ENCODE data around the gene XBP1. TPM values are rescaled to one million over a fixed set of nuclear protein-coding genes. Genes with fewer than 3 reads are reported as not detected.
"Not testable (repeated sequence)": the region's sequence is repeated elsewhere in the genome, so short reads cannot be mapped to it uniquely, and the experiment has no call there.

The XBP1 gene
- total and polyA plus RNA-seq, 2 donors from 2014 or later: 114 to 220 TPM

- no peak for TF ChIP-seq CTCF (IDR thresholded peaks at IDR 0.05; ENCODE audit: borderline replicate concordance, extremely low read depth, insufficient read depth)
- Histone ChIP-seq H3K4me1 (ENCODE audit: control insufficient read depth in 2 of 3, insufficient read depth in 2 of 3, low read depth in 1 of 3, low read length in 3 of 3) (peaks cover 0 to 3% (median 0%) of the 10 kb centered on the region in 3 donors), H3K27me3 (ENCODE audit: control insufficient read depth, insufficient read depth, low read length) (no peaks in the 10 kb centered on the region), H3K9me3 (ENCODE audit: control insufficient read depth in 2 of 3, insufficient read depth in 1 of 3, low read length in 3 of 3) (no peaks in the 10 kb centered on the region), H3K27ac (ENCODE audit: low read depth in 2 of 2, low read length in 2 of 2) (no peak overlapping the region), H3K9ac (ENCODE audit: low read length in 3 of 3) (no peak overlapping the region), H3K4me3 (ENCODE audit: low read length in 3 of 3) (no peak overlapping the region), H3K36me3 (ENCODE audit: control insufficient read depth in 2 of 3, insufficient read depth in 3 of 3, low read length in 3 of 3) (no peaks in the 10 kb centered on the region)
- no peak for DNase-seq
- intact Hi-C loops (cut with DNase I): no loop called here
- no peak for FAIRE-seq
These were observed 31.5 kb downstream of the XBP1 start for GRCh38 chr22:28768701-28769393.

- no peaks in the 10 kb centered on the region for H3K4me1 ChIP-seq (ENCODE audit: control insufficient read depth in 2 of 3, insufficient read depth in 2 of 3, low read depth in 1 of 3, low read length in 3 of 3)
- no peaks in the 10 kb centered on the region for H3K36me3 ChIP-seq (ENCODE audit: control insufficient read depth in 2 of 3, insufficient read depth in 3 of 3, low read length in 3 of 3)
- no peak for TF ChIP-seq CTCF (IDR thresholded peaks at IDR 0.05; ENCODE audit: borderline replicate concordance, extremely low read depth, insufficient read depth)
- no peak overlapping the region for H3K27ac ChIP-seq (ENCODE audit: low read depth in 2 of 2, low read length in 2 of 2)
- intact Hi-C loops (cut with DNase I): no loop called here
- no peaks in the 10 kb centered on the region for H3K9me3 ChIP-seq (ENCODE audit: control insufficient read depth in 2 of 3, insufficient read depth in 1 of 3, low read length in 3 of 3)
- DNase-seq (no peak), FAIRE-seq (no peak)
- H3K4me3 ChIP-seq (ENCODE audit: low read length in 3 of 3): no peak overlapping the region
- no peak overlapping the region for H3K9ac ChIP-seq (ENCODE audit: low read length in 3 of 3)
- H3K27me3 ChIP-seq (ENCODE audit: control insufficient read depth, insufficient read depth, low read length): no peaks in the 10 kb centered on the region
These were observed 33.7 kb downstream of the XBP1 start for GRCh38 chr22:28766628-28767027.

- DNase-seq; H3K9ac ChIP-seq (ENCODE audit: low read length in 3 of 3); H3K27me3 ChIP-seq (ENCODE audit: control insufficient read depth, insufficient read depth, low read length); H3K27ac ChIP-seq (ENCODE audit: low read depth in 2 of 2, low read length in 2 of 2); intact Hi-C loops (cut with DNase I); FAIRE-seq; H3K4me1 ChIP-seq (ENCODE audit: control insufficient read depth in 2 of 3, insufficient read depth in 2 of 3, low read depth in 1 of 3, low read length in 3 of 3); H3K36me3 ChIP-seq (ENCODE audit: control insufficient read depth in 2 of 3, insufficient read depth in 3 of 3, low read length in 3 of 3); H3K4me3 ChIP-seq (ENCODE audit: low read length in 3 of 3); H3K9me3 ChIP-seq (ENCODE audit: control insufficient read depth in 2 of 3, insufficient read depth in 1 of 3, low read length in 3 of 3): not testable (repeated sequence)
These were observed 38.4 kb downstream of the XBP1 start for GRCh38 chr22:28762000-28762399.

- TF ChIP-seq CTCF (IDR thresholded peaks at IDR 0.05; ENCODE audit: borderline replicate concordance, extremely low read depth, insufficient read depth): no peak
- H3K36me3 ChIP-seq (ENCODE audit: control insufficient read depth in 2 of 3, insufficient read depth in 3 of 3, low read length in 3 of 3): no peaks in the 10 kb centered on the region
- H3K4me1 ChIP-seq (ENCODE audit: control insufficient read depth in 2 of 3, insufficient read depth in 2 of 3, low read depth in 1 of 3, low read length in 3 of 3): no peaks in the 10 kb centered on the region
- H3K4me3 ChIP-seq (ENCODE audit: low read length in 3 of 3): no peak overlapping the region
- no peak overlapping the region for H3K27ac ChIP-seq (ENCODE audit: low read depth in 2 of 2, low read length in 2 of 2)
- DNase-seq (no peak), FAIRE-seq (no peak)
- no peaks in the 10 kb centered on the region for H3K9me3 ChIP-seq (ENCODE audit: control insufficient read depth in 2 of 3, insufficient read depth in 1 of 3, low read length in 3 of 3)
- no peak overlapping the region for H3K9ac ChIP-seq (ENCODE audit: low read length in 3 of 3)
- intact Hi-C loops (cut with DNase I): no loop called here
- no peaks in the 10 kb centered on the region for H3K27me3 ChIP-seq (ENCODE audit: control insufficient read depth, insufficient read depth, low read length)
These were observed 39.0 kb downstream of the XBP1 start for GRCh38 chr22:28761449-28761755.
